GM18907 (cell line): ENCODE measurements around the gene SH3PXD2B.
A peak's percentile ranks its signal among the peaks of the same experiment; 100 is the strongest.
"Not testable (repeated sequence)": the region's sequence is repeated elsewhere in the genome, so short reads cannot be mapped to it uniquely, and the experiment has no call there.

Source experiments
- ATAC-seq: cut with Tn5 transposase; IDR thresholded peaks from one replicate; pipeline ENCODE4 v1.9.1; 2021; ENCODE audit warnings: mild to moderate bottlenecking, moderate library complexity; ENCODE audit not compliant: unreplicated experiment

SH3PXD2B gene

GRCh38 chr5:172311026-172311425, 143.3 kb downstream of the SH3PXD2B start:
- no peak for ATAC-seq

GRCh38 chr5:172305380-172305779, 148.9 kb downstream of the SH3PXD2B start:
- no peak for ATAC-seq

GRCh38 chr5:172303572-172304335, 150.6 kb downstream of the SH3PXD2B start:
- ATAC-seq: no peak

- no peak for ATAC-seq
These were observed 151.2 kb downstream of the SH3PXD2B start for GRCh38 chr5:172303162-172303561.

- no peak for ATAC-seq
These were observed 152.1 kb downstream of the SH3PXD2B start for GRCh38 chr5:172302047-172302710.

GRCh38 chr5:172299916-172300439, 154.3 kb downstream of the SH3PXD2B start:
- ATAC-seq: no peak

- no peak for ATAC-seq
These were observed 159.5 kb downstream of the SH3PXD2B start for GRCh38 chr5:172294831-172295230.

GRCh38 chr5:172293745-172294342, 160.5 kb downstream of the SH3PXD2B start:
- ATAC-seq: no peak

- ATAC-seq: peak; percentile 91
These were observed 161.1 kb downstream of the SH3PXD2B start for GRCh38 chr5:172293054-172293744.

- not testable (repeated sequence) for ATAC-seq
These were observed 162.5 kb downstream of the SH3PXD2B start for GRCh38 chr5:172291837-172292236.

- no peak for ATAC-seq
These were observed 165.9 kb downstream of the SH3PXD2B start for GRCh38 chr5:172288465-172288864.

- not testable (repeated sequence) for ATAC-seq
These were observed 167.2 kb downstream of the SH3PXD2B start for GRCh38 chr5:172287140-172287539.

- no peak for ATAC-seq
These were observed 168.8 kb downstream of the SH3PXD2B start for GRCh38 chr5:172285226-172286143.

- no peak for ATAC-seq
These were observed 169.7 kb downstream of the SH3PXD2B start for GRCh38 chr5:172284611-172284980.

- ATAC-seq: peak; percentile 81
These were observed 170.3 kb downstream of the SH3PXD2B start for GRCh38 chr5:172283862-172284610.

- peak; percentile 90 for ATAC-seq
These were observed 171.1 kb downstream of the SH3PXD2B start, which contains the start of gene UBTD2 for GRCh38 chr5:172283020-172283861. Gene UBTD2 (minus strand): TSS chr5:172283764. CDS start chr5:172283665, 99 bp downstream.

- ATAC-seq: no peak
These were observed 171.9 kb downstream of the SH3PXD2B start for GRCh38 chr5:172282272-172283019.

- no peak for ATAC-seq
These were observed 173.0 kb downstream of the SH3PXD2B start for GRCh38 chr5:172281346-172281745.
